ENCODE results near the gene SLC22A2.

The SLC22A2 gene

DNA sequence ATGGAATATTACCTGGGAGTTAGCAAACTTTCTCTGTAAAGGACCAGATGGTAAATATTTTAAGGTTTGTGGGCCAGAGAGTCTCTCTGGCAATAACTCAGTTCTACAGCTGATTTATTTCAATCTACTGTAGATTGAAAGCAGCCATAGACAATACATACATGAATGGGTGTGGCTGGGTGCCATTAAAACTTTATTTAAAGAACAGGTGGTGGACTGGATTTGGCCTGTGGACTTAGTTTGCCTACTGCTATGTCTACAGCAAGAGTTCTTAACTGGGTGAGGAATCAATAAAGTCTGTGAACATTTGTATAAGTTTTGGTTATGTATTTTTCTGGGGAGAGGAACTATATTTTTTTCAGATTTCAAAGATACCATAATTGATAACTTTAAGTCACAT is 55.1 kb downstream of the SLC22A2 start:
- no peak for DNase-seq

DNA sequence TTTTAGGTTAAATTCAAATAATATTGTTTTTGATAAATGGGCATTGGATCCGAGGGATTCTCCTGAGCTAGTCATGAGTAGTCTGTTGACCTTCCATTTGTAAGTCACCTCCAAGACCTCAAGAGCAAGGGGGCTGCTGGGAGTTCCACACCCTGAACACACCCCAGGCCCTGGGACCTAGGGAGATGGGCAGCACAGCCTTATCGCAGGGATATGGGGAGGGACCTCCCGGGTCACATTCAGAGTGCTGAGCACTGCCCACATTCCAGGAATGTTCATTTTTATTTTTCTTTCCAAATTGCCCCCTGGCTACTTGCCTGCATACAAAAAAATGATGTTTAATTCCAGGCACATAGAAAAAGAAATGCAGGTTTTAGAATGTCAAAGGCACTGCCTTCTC is 55.5 kb downstream of the SLC22A2 start:
- DNase-seq = no peak

GRCh38 chr6:160202411-160202810 is 56.2 kb downstream of the SLC22A2 start:
- DNase-seq = no peak

GRCh38 chr6:160201061-160201460 is 57.6 kb downstream of the SLC22A2 start:
- no peak for DNase-seq

DNA sequence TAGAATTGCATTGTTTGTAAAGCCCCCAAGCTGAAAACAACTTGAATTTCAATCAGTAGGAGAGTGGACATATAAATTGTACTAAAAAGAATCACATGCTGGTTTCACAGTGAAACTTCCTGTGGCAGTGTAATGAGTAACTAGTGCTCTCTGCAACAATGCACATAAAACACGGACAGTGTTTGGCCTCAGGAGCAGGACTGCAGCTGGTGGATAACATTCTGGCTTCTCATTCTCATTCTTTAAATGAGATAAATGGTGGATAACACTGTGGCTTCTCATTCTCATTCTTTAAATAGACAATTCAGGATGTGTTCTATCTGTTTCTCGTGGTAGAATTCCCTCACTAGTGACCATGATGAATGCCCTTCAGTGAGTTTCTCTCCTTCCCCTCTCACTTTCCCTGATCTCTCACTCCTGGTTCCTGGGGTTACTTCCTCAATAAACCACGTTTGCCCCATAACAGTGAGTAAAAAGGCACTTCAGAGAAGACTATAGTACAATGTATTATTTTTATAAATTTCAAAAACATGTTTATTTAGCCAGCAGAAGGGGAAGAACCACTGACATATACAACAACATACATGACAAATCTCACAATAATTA is 59.9 kb downstream of the SLC22A2 start:
- DNase-seq = no peak

DNA sequence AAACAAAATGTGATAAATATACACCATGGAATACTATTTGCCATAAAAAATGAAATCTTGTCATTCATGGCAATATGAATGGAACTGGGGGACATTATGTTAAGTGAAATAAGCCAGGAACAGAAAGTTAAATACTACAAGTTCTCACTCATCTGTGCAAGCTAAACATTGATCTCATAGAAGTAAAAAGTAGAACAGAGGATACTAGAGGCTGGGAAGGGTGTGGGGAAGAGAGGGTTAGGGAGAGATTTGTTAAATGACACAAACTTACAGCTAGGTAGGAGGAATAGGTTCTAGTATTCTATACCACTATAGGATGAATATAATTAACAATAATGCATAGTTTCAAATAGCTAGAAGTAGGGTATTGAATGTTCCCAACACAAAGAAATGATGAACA is 61.0 kb downstream of the SLC22A2 start:
- no peak for DNase-seq

GRCh38 chr6:160194808-160195207 is 63.8 kb downstream of the SLC22A2 start:
- DNase-seq = no peak

GRCh38 chr6:160192840-160193239 is 65.8 kb downstream of the SLC22A2 start:
- no peak for DNase-seq

DNA sequence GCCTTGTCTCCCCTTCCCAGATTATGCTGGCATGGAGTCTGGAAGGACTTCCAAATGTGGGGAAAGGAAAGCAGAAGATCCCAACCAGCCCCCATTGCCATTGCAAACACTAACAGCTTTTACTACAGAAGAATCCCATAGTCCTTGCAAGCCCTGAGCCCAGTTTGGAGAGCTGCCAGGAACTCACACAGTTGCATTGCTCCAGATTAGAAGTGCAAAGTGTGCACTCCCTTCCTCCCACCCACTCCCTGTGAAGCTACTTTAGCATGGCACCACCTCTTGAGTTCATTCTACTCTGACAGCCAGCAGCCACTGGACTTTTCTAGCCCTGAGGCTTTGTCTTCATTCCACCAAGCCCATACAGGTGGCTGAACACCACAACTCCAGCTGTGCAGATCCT is 67.6 kb downstream of the SLC22A2 start:
- DNase-seq = no peak

GRCh38 chr6:160190081-160190480 is 68.5 kb downstream of the SLC22A2 start:
- no peak for DNase-seq

GRCh38 chr6:160188773-160189172 is 69.8 kb downstream of the SLC22A2 start:
- no peak for DNase-seq

- no peak for DNase-seq
Measured at GRCh38 chr6:160180706-160181105, 77.9 kb downstream of the SLC22A2 start.

- no peak for DNase-seq
Measured at GRCh38 chr6:160178271-160178670, 80.3 kb downstream of the SLC22A2 start.

DNA sequence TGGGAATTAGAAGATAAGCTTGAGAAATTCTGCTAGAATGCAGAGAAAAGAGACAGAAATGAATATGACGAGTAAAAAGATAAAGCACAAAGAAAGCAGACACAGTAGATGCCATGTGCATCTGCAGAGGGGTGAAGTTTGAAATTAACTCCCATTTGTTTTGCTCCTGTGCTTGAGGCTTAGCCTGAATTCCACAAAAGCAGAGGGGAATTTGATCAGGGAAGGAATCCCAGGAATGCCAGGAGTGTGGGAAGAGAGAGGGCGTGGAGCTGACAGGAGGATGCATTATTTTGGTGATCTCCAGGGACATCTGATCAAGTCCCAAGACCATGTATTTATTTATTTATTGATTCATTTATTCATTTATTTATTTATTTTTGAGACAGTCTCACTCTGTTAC is 81.4 kb downstream of the SLC22A2 start:
- DNase-seq = no peak

- DNase-seq = no peak
Measured at GRCh38 chr6:160174681-160175080, 83.9 kb downstream of the SLC22A2 start.

GRCh38 chr6:160173806-160174527 is 84.7 kb downstream of the SLC22A2 start:
- DNase-seq = no peak

DNA sequence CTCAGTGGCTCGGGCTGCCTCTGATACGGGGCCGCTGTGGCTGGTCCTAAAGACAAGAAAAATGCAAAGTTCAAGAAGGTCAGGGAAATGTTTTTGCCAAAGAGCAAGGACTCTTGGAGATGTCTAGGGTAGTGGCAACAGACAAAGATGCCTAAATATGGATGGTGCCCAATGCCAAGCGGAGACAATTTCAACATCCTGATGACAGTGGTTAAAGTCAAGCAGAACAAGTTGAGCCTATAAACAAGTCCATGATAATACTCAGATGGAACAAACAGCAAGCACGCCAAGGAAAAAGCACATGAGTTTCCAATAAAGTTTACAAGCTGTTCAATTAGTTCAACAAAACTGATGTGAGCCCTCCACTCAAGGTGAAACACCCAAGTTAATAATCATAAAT is 85.9 kb downstream of the SLC22A2 start:
- DNase-seq = no peak

DNA sequence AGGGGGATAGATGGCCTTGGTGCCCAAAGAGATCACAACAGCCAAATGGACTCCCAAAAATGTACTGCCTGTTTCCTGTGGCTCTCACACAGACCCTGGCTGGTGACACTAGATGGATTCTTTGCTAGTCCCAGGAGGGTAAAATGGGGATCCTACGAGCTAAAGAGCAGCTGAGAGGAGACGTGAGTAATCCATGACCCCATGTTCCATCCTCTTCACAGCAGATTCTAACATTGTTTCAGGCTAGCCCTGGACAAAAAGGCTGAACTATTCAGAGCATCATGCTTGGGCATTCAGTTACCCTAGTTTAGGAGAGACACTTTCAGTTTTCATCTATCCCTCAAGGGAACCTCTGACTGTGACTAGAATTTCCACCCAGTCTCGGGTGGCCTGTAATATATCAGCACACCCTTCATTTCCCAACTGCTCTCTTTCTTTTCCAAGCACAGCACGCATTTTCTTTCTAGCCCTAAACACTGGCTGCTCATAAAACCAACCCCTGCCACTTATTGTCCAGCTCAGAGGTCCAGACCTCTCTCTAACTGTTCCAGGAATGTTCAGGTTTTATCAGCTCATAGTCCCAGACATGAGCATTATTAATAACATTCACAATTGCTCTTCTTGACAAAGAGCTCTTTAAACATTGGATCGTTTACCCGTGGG is 88.5 kb downstream of the SLC22A2 start:
- no peak for DNase-seq

DNA sequence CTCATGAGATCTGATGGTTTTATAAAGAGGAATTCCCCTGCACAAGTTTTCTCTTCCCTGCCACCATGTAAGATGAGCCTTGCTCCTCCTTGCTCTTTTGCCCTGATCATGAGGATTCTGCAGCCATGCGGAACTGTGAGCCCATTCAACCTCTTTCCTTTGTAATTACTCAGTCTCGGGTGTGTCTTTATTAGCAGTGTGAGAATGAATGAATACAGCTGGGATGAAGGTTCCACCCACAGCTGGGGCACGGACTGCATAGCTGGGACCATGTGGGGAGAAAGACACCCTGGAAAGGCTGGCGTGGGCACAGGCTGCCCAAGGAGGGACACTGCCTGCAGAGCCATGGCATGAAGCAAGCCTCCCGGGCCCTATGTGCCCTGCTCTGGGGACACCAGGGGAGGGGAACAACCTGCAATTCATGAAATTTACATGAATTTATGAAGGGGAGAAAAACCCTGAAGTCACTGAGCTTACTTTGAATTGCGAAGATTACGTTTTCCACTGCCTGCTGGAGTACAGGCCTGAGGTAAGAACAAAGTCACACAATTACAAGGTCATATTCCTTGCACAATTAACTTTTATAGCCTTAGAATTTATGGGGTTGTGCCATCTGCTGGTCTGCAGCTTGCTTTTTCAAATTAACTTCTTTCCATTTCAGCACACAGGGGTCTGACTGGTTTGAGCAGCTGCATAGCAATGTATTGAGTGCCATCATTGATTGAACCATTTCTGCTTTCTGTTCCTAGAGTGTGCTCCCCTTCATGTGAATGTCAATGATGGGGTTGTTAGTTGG is 90.8 kb downstream of the SLC22A2 start:
- no peak for DNase-seq

Measured in SIG-M5 (cell line).